ENCODE results near the gene ZMIZ1.
"Not testable (repeated sequence)": the region's sequence is repeated elsewhere in the genome, so short reads cannot be mapped to it uniquely, and the experiment has no call there.

ZMIZ1 gene

GRCh38 chr10:79030705-79031104 is 38.1 kb upstream of the ZMIZ1 start:
- DNase-seq (ENCODE audit: insufficient read length, low spot score) (no peak), FAIRE-seq (no peak)

GRCh38 chr10:79031723-79032122 is 37.0 kb upstream of the ZMIZ1 start:
- FAIRE-seq = no peak
- no peak for DNase-seq (ENCODE audit: insufficient read length, low spot score)

- no peak for FAIRE-seq
- no peak for DNase-seq (ENCODE audit: insufficient read length, low spot score)
Measured at GRCh38 chr10:79034271-79034876, 34.4 kb upstream of the ZMIZ1 start.

- FAIRE-seq; DNase-seq (ENCODE audit: insufficient read length, low spot score): not testable (repeated sequence)
Measured at GRCh38 chr10:79036416-79036815, 32.4 kb upstream of the ZMIZ1 start.

GRCh38 chr10:79038104-79038840 is 30.5 kb upstream of the ZMIZ1 start:
- DNase-seq (ENCODE audit: insufficient read length, low spot score) = no peak
- no peak for FAIRE-seq

GRCh38 chr10:79038841-79039201 is 29.9 kb upstream of the ZMIZ1 start:
- DNase-seq (ENCODE audit: insufficient read length, low spot score) (no peak), FAIRE-seq (no peak)

- DNase-seq (ENCODE audit: insufficient read length, low spot score) (no peak), FAIRE-seq (no peak)
Measured at GRCh38 chr10:79042639-79043411, 25.9 kb upstream of the ZMIZ1 start.

- DNase-seq (ENCODE audit: insufficient read length, low spot score) (no peak), FAIRE-seq (no peak)
Measured at GRCh38 chr10:79044036-79044632, 24.6 kb upstream of the ZMIZ1 start.

GRCh38 chr10:79044846-79045245 is 23.9 kb upstream of the ZMIZ1 start:
- no peak for FAIRE-seq
- no peak for DNase-seq (ENCODE audit: insufficient read length, low spot score)

GRCh38 chr10:79045566-79046175 is 23.1 kb upstream of the ZMIZ1 start:
- DNase-seq (ENCODE audit: insufficient read length, low spot score) (no peak), FAIRE-seq (no peak)

- DNase-seq (ENCODE audit: insufficient read length, low spot score) (no peak), FAIRE-seq (no peak)
Measured at GRCh38 chr10:79046326-79046725, 22.4 kb upstream of the ZMIZ1 start.

- DNase-seq (ENCODE audit: insufficient read length, low spot score) (no peak), FAIRE-seq (no peak)
Measured at GRCh38 chr10:79046741-79047583, 21.8 kb upstream of the ZMIZ1 start.

- FAIRE-seq = no peak
- DNase-seq (ENCODE audit: insufficient read length, low spot score) = no peak
Measured at GRCh38 chr10:79047584-79047874, 21.2 kb upstream of the ZMIZ1 start.

- no peak for DNase-seq (ENCODE audit: insufficient read length, low spot score)
- FAIRE-seq = no peak
Measured at GRCh38 chr10:79047875-79048638, 20.7 kb upstream of the ZMIZ1 start.

- FAIRE-seq = no peak
- DNase-seq (ENCODE audit: insufficient read length, low spot score) = no peak
Measured at GRCh38 chr10:79048639-79049550, 19.9 kb upstream of the ZMIZ1 start.

GRCh38 chr10:79049931-79050895 is 18.6 kb upstream of the ZMIZ1 start:
- FAIRE-seq (no peak), DNase-seq (ENCODE audit: insufficient read length, low spot score) (no peak)

GRCh38 chr10:79050896-79051555 is 17.7 kb upstream of the ZMIZ1 start:
- FAIRE-seq = no peak
- DNase-seq (ENCODE audit: insufficient read length, low spot score) = no peak

Data from GM19239 (cell line).